SK-N-SH treated with all-trans-retinoic acid at 6 μM for 48 hours (cell line): ENCODE measurements around the gene DGCR2.

Experiments
- OSR1 ChIP-seq: fragments of 250-450 bp; sonication (Bioruptor Pico); IDR thresholded peaks from 2 replicates; pipeline ENCODE4 v1.8.0; 2022; ENCODE audit warnings: moderate library complexity, mild to moderate bottlenecking, inconsistent platforms
- PATZ1 ChIP-seq: fragments of 250-450 bp; sonication (Bioruptor Pico); IDR thresholded peaks from 2 replicates; pipeline ENCODE4 v1.8.0; 2020; ENCODE audit warnings: mild to moderate bottlenecking, moderate library complexity, borderline replicate concordance
- PPARA ChIP-seq: fragments of 250-450 bp; sonication (Bioruptor Pico); IDR thresholded peaks from 2 replicates; pipeline ENCODE4 v1.5.0; 2020; ENCODE audit warnings: mild to moderate bottlenecking, borderline replicate concordance
- TOX ChIP-seq: fragments of 250-450 bp; sonication (Bioruptor Pico); IDR thresholded peaks from 2 replicates; pipeline ENCODE4 v1.8.0; 2021; ENCODE audit warnings: mild to moderate bottlenecking, moderate library complexity, borderline replicate concordance
- ZC3H10 ChIP-seq: fragments of 250-450 bp; sonication (Bioruptor Pico); IDR thresholded peaks from 2 replicates; pipeline ENCODE4 v1.5.1; 2021; ENCODE audit warnings: mild to moderate bottlenecking, moderate library complexity
- ZFP3 ChIP-seq: fragments of 250-450 bp; sonication (Bioruptor Pico); IDR thresholded peaks from 2 replicates; pipeline ENCODE4 v1.5.0; 2020; ENCODE audit warnings: mild to moderate bottlenecking, moderate library complexity
- ZNF8 ChIP-seq: fragments of 450-650 bp; formaldehyde crosslinking; IDR thresholded peaks from 2 replicates; pipeline ENCODE4 v1.5.0; 2020; ENCODE audit warnings: mild to moderate bottlenecking, moderate library complexity
- TF ChIP-seq, protein P1 (sequence below): fragments of 250-450 bp; sonication (Bioruptor Pico); IDR thresholded peaks from 2 replicates; pipeline ENCODE4 v1.5.0; 2020; ENCODE audit warnings: mild to moderate bottlenecking, moderate library complexity
- TF ChIP-seq, protein P2 (sequence below): fragments of 250-450 bp; sonication (Bioruptor Pico); IDR thresholded peaks from 2 replicates; pipeline ENCODE4 v1.5.1; 2020; ENCODE audit warnings: low read depth, mild to moderate bottlenecking, moderate library complexity

GRCh38 chr22:19004471-19004870 lies 117.7 kb downstream of the DGCR2 start:
- no peak for TF ChIP-seq PPARA (CRISPR knock-in tag)
- TF ChIP-seq PATZ1 (CRISPR knock-in tag) = no peak
- no peak for TF ChIP-seq ZNF8
- no peak for TF ChIP-seq TOX (CRISPR knock-in tag)
- TF ChIP-seq ZC3H10 (CRISPR knock-in tag) = no peak
- TF ChIP-seq ZFP3 = no peak
- TF ChIP-seq, protein P1, sequence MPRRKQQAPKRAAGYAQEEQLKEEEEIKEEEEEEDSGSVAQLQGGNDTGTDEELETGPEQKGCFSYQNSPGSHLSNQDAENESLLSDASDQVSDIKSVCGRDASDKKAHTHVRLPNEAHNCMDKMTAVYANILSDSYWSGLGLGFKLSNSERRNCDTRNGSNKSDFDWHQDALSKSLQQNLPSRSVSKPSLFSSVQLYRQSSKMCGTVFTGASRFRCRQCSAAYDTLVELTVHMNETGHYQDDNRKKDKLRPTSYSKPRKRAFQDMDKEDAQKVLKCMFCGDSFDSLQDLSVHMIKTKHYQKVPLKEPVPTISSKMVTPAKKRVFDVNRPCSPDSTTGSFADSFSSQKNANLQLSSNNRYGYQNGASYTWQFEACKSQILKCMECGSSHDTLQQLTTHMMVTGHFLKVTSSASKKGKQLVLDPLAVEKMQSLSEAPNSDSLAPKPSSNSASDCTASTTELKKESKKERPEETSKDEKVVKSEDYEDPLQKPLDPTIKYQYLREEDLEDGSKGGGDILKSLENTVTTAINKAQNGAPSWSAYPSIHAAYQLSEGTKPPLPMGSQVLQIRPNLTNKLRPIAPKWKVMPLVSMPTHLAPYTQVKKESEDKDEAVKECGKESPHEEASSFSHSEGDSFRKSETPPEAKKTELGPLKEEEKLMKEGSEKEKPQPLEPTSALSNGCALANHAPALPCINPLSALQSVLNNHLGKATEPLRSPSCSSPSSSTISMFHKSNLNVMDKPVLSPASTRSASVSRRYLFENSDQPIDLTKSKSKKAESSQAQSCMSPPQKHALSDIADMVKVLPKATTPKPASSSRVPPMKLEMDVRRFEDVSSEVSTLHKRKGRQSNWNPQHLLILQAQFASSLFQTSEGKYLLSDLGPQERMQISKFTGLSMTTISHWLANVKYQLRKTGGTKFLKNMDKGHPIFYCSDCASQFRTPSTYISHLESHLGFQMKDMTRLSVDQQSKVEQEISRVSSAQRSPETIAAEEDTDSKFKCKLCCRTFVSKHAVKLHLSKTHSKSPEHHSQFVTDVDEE = no peak
- no peak for TF ChIP-seq OSR1 (CRISPR knock-in tag)
- TF ChIP-seq, protein P2, sequence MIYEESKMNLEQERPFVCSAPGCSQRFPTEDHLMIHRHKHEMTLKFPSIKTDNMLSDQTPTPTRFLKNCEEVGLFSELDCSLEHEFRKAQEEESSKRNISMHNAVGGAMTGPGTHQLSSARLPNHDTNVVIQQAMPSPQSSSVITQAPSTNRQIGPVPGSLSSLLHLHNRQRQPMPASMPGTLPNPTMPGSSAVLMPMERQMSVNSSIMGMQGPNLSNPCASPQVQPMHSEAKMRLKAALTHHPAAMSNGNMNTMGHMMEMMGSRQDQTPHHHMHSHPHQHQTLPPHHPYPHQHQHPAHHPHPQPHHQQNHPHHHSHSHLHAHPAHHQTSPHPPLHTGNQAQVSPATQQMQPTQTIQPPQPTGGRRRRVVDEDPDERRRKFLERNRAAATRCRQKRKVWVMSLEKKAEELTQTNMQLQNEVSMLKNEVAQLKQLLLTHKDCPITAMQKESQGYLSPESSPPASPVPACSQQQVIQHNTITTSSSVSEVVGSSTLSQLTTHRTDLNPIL (CRISPR knock-in tag) = no peak
